ENCODE results near the gene TP53AIP1.

TP53AIP1 gene

GRCh38 chr11:128946648-128947047 is 4.0 kb upstream of the TP53AIP1 start:
- no peak for DNase-seq (ENCODE audit: extremely low read depth, insufficient read length)

GRCh38 chr11:128943428-128943976 is 831 bp upstream of the TP53AIP1 start:
- Histone ChIP-seq H3K36me3 (ENCODE audit: control insufficient read depth, insufficient read depth, low read length) (no peaks in the 10 kb centered on the region), H3K27me3 (replicated peaks; ENCODE audit: control insufficient read depth, insufficient read depth, low read length) (no peaks in the 10 kb centered on the region; the same call in 1 of the 2 replicates), H3K4me3 (replicated peaks; ENCODE audit: low read depth, low read length) (no peak overlapping the region)
- no peak for TF ChIP-seq CTCF (IDR thresholded peaks at IDR 0.05; ENCODE audit: insufficient read depth, low read length, poor library complexity, severe bottlenecking)
- no peak for DNase-seq (ENCODE audit: extremely low read depth, insufficient read length)

More at GRCh38 chr11:128946648-128947047, 4.0 kb upstream of the TP53AIP1 start:
- Histone ChIP-seq H3K4me3 (replicated peaks; ENCODE audit: low read depth, low read length) (no peak overlapping the region), H3K27me3 (replicated peaks; ENCODE audit: control insufficient read depth, insufficient read depth, low read length) (no peaks in the 10 kb centered on the region), H3K36me3 (ENCODE audit: control insufficient read depth, insufficient read depth, low read length) (no peaks in the 10 kb centered on the region)
- no peak for TF ChIP-seq CTCF (IDR thresholded peaks at IDR 0.05; ENCODE audit: insufficient read depth, low read length, poor library complexity, severe bottlenecking)

- no peaks in the 10 kb centered on the region; the same call in none of the 2 replicates for H3K27me3 ChIP-seq (replicated peaks; ENCODE audit: control insufficient read depth, insufficient read depth, low read length)
- no peak for TF ChIP-seq CTCF (IDR thresholded peaks at IDR 0.05; ENCODE audit: insufficient read depth, low read length, poor library complexity, severe bottlenecking)
- no peaks in the 10 kb centered on the region for H3K36me3 ChIP-seq (ENCODE audit: control insufficient read depth, insufficient read depth, low read length)
- no peak for DNase-seq (ENCODE audit: extremely low read depth, insufficient read length)
- no peak overlapping the region for H3K4me3 ChIP-seq (replicated peaks; ENCODE audit: low read depth, low read length)
Observed at GRCh38 chr11:128942272-128942612, 429 bp downstream of the TP53AIP1 start.

- no peak for DNase-seq (ENCODE audit: extremely low read depth, insufficient read length)
- H3K36me3 ChIP-seq (ENCODE audit: control insufficient read depth, insufficient read depth, low read length) = no peaks in the 10 kb centered on the region
- no peaks in the 10 kb centered on the region; the same call in none of the 2 replicates for H3K27me3 ChIP-seq (replicated peaks; ENCODE audit: control insufficient read depth, insufficient read depth, low read length)
- H3K4me3 ChIP-seq (replicated peaks; ENCODE audit: low read depth, low read length) = no peak overlapping the region
- TF ChIP-seq CTCF (IDR thresholded peaks at IDR 0.05; ENCODE audit: insufficient read depth, low read length, poor library complexity, severe bottlenecking) = no peak
Observed at GRCh38 chr11:128941573-128942271, 949 bp downstream of the TP53AIP1 start.

- Histone ChIP-seq H3K27me3 (replicated peaks; ENCODE audit: control insufficient read depth, insufficient read depth, low read length) (no peaks in the 10 kb centered on the region; the same call in none of the 2 replicates), H3K36me3 (ENCODE audit: control insufficient read depth, insufficient read depth, low read length) (no peaks in the 10 kb centered on the region), H3K4me3 (replicated peaks; ENCODE audit: low read depth, low read length) (no peak overlapping the region)
- no peak for DNase-seq (ENCODE audit: extremely low read depth, insufficient read length)
- no peak for TF ChIP-seq CTCF (IDR thresholded peaks at IDR 0.05; ENCODE audit: insufficient read depth, low read length, poor library complexity, severe bottlenecking)
Observed at GRCh38 chr11:128941110-128941509, 1.6 kb downstream of the TP53AIP1 start.
